GM23338 (cell line): ENCODE measurements around the gene DACH1.

ENCODE experiments used
- CREB1 ChIP-seq: fragments of 250-450 bp; sonication (Bioruptor Pico); IDR thresholded peaks from 2 replicates; pipeline ENCODE4 v1.5.0; 2020; ENCODE audit warnings: low read depth, mild to moderate bottlenecking, moderate library complexity
- CTCF ChIP-seq, 2 experiments: fragments of 200-600 bp in 1 of 2; sonication (generic) in 1 of 2; conservative IDR thresholded peaks; 2 replicates each; pipeline versions ENCODE4 v1.5.1 to v1.6.1; 2016 to 2017; ENCODE audit warnings: antibody characterized with exemption in 2 of 2, low read depth in 2 of 2, mild to moderate bottlenecking in 2 of 2, moderate library complexity in 1 of 2
- ETS1 ChIP-seq: IDR thresholded peaks from 2 replicates; pipeline ENCODE4 v1.6.1; 2016; ENCODE audit warnings: antibody characterized with exemption
- EZH2 ChIP-seq: fragments of 200-600 bp; sonication (generic); IDR thresholded peaks from one replicate; pipeline ENCODE4 v1.8.0; 2017; ENCODE audit warnings: antibody characterized with exemption, mild to moderate bottlenecking, low read depth; ENCODE audit not compliant: unreplicated experiment
- EZH2phosphoT487 ChIP-seq: fragments of 200-600 bp; sonication (generic); IDR thresholded peaks from one replicate; pipeline ENCODE4 v1.8.1; 2018; ENCODE audit warnings: antibody characterized with exemption; ENCODE audit not compliant: unreplicated experiment
- JUNB ChIP-seq: IDR thresholded peaks from one replicate; pipeline ENCODE4 v1.6.1; 2016; ENCODE audit warnings: antibody characterized with exemption; ENCODE audit not compliant: unreplicated experiment
- NANOG ChIP-seq: IDR thresholded peaks from 2 replicates; pipeline ENCODE4 v1.6.1; 2016; ENCODE audit warnings: antibody characterized with exemption, borderline replicate concordance
- POLR2AphosphoS5 ChIP-seq: IDR thresholded peaks from 2 replicates; pipeline ENCODE4 v1.6.1; 2016; ENCODE audit warnings: antibody characterized with exemption, low read depth
- REST ChIP-seq: IDR thresholded peaks from one replicate; pipeline ENCODE4 v1.6.1; 2018; ENCODE audit warnings: antibody characterized with exemption; ENCODE audit not compliant: unreplicated experiment
- STAT1 ChIP-seq: IDR thresholded peaks from one replicate; pipeline ENCODE4 v1.6.1; 2016; ENCODE audit warnings: antibody characterized with exemption; ENCODE audit not compliant: unreplicated experiment
- ZNF114 ChIP-seq: fragments of 250-450 bp; sonication (Bioruptor Pico); IDR thresholded peaks from 2 replicates; pipeline ENCODE4 v1.5.0; 2020; ENCODE audit warnings: mild to moderate bottlenecking, moderate library complexity
- ZNF331 ChIP-seq: fragments of 250-450 bp; sonication (Bioruptor Pico); IDR thresholded peaks from 2 replicates; pipeline ENCODE4 v1.5.0; 2020; ENCODE audit warnings: low read depth, mild to moderate bottlenecking, moderate library complexity

GRCh38 chr13:71540098-71540497 is 326.9 kb downstream of the DACH1 start:
- TF ChIP-seq CTCF (conservative IDR thresholded peaks at IDR 0.05; ENCODE audit: low read depth in 2 of 2) (no peak), EZH2phosphoT487 (no peak), POLR2AphosphoS5 (no peak), EZH2 (no peak), REST (no peak), NANOG (no peak), CREB1 (CRISPR knock-in tag) (no peak), ETS1 (no peak), ZNF331 (CRISPR knock-in tag) (no peak), JUNB (no peak), STAT1 (no peak), ZNF114 (CRISPR knock-in tag) (no peak)
